Thoracic aorta (tissue), 2 donors: ENCODE results near the gene RDH13. TPM values are rescaled to one million over a fixed set of nuclear protein-coding genes. Genes with fewer than 3 reads are reported as not detected.

Experiments used
- ATAC-seq: fragments of 150-250 bp; one replicate; pipeline ENCODE4 v1.8.0; 2017; ENCODE audit warnings: low read depth; ENCODE audit not compliant: insufficient number of reproducible peaks, low FRiP score
- DNase-seq: peaks from one replicate; pipeline ENCODE4 v3.0.0-alpha.2; 2020; ENCODE audit warnings: low spot score
- H3K27ac ChIP-seq, 2 donors: fragments of 200-600 bp; sonication (generic); 1 replicate in 1 of 2; 2 replicates in 1 of 2; pipeline ENCODE4 v1.5.1; 2016; ENCODE audit warnings: mild to moderate bottlenecking in 2 of 2, moderate library complexity in 2 of 2
- H3K27me3 ChIP-seq: fragments of 200-600 bp; sonication (generic); replicated peaks from 2 replicates; pipeline ENCODE4 v1.6.0; 2016; ENCODE audit warnings: mild to moderate bottlenecking; ENCODE audit not compliant: insufficient read depth
- H3K36me3 ChIP-seq: fragments of 200-600 bp; sonication (generic); one replicate; pipeline ENCODE4 v1.5.1; 2016
- H3K4me1 ChIP-seq, 2 donors: fragments of 200-600 bp; sonication (generic); 1 replicate in 1 of 2; 2 replicates in 1 of 2; pipeline versions ENCODE4 v1.5.1 to v1.6.0; 2016; ENCODE audit warnings: low read depth in 2 of 2, mild to moderate bottlenecking in 1 of 2; ENCODE audit not compliant: control insufficient read depth in 1 of 2
- H3K4me3 ChIP-seq: fragments of 200-600 bp; sonication (generic); 2 replicates; pipeline ENCODE4 v1.5.1; 2016; ENCODE audit warnings: mild to moderate bottlenecking
- H3K9me3 ChIP-seq: fragments of 200-600 bp; sonication (generic); 2 replicates; pipeline ENCODE4 v1.5.1; 2016
- total RNA-seq, 2 donors: library from RNA; depleted of rRNA; stranded (reverse); fragments of >200 nt; gene quantifications; one replicate each; pipeline versions ENCODE4 v1.1.0 to v1.2.3, GENCODE V29; 2016
- TF ChIP-seq, protein P1 (sequence below): fragments of 200-600 bp; sonication (generic); IDR thresholded peaks from one replicate; pipeline ENCODE4 v1.5.1; 2019; ENCODE audit warnings: antibody characterized with exemption

RDH13 gene
- total RNA-seq, 2 donors from 2014 or later, result 22.2 to 23.6 TPM

DNA sequence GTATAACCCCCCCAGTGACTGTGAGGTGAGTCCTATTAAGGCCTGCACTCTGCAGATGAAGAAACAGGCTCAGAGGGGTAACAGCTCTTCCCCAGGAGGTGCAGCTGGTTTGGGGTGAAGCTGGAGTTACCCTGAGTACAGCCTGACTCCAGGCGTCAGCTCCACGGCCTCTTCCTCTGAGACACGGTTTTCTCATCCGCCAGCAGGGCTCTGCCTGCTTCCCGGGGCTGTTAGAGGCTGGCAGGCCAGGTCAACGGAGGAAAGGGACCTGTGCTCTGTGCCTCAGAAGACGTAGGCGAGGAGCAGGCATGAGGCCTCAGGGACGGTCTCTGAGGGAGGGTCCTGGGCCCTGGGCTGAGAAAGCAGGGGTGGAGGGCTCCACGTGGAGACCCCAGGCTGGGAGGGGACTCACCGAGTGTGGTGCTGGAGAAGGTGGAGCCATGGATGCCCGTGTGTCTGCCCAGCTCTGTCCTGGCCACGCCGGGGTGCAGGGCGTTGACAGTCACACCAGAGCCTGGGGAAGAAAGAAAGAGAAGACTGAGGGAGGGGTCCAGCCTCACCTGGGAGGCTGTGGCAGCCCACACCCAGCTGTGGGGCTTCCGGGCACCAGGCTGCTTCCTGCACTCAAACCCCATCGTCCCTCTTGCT lies 15.8 kb downstream of the RDH13 start:
- no peak overlapping the region for H3K4me3 ChIP-seq
- no peaks in the 10 kb centered on the region for H3K27me3 ChIP-seq
- no peak for DNase-seq
- no peaks in the 10 kb centered on the region for H3K4me1 ChIP-seq
- no peak overlapping the region for H3K27ac ChIP-seq
- TF ChIP-seq, protein P1, sequence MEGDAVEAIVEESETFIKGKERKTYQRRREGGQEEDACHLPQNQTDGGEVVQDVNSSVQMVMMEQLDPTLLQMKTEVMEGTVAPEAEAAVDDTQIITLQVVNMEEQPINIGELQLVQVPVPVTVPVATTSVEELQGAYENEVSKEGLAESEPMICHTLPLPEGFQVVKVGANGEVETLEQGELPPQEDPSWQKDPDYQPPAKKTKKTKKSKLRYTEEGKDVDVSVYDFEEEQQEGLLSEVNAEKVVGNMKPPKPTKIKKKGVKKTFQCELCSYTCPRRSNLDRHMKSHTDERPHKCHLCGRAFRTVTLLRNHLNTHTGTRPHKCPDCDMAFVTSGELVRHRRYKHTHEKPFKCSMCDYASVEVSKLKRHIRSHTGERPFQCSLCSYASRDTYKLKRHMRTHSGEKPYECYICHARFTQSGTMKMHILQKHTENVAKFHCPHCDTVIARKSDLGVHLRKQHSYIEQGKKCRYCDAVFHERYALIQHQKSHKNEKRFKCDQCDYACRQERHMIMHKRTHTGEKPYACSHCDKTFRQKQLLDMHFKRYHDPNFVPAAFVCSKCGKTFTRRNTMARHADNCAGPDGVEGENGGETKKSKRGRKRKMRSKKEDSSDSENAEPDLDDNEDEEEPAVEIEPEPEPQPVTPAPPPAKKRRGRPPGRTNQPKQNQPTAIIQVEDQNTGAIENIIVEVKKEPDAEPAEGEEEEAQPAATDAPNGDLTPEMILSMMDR, result no peak
- no peak for ATAC-seq
- no peaks in the 10 kb centered on the region for H3K9me3 ChIP-seq
- H3K36me3 ChIP-seq, result peaks cover 46% of the 10 kb centered on the region

DNA sequence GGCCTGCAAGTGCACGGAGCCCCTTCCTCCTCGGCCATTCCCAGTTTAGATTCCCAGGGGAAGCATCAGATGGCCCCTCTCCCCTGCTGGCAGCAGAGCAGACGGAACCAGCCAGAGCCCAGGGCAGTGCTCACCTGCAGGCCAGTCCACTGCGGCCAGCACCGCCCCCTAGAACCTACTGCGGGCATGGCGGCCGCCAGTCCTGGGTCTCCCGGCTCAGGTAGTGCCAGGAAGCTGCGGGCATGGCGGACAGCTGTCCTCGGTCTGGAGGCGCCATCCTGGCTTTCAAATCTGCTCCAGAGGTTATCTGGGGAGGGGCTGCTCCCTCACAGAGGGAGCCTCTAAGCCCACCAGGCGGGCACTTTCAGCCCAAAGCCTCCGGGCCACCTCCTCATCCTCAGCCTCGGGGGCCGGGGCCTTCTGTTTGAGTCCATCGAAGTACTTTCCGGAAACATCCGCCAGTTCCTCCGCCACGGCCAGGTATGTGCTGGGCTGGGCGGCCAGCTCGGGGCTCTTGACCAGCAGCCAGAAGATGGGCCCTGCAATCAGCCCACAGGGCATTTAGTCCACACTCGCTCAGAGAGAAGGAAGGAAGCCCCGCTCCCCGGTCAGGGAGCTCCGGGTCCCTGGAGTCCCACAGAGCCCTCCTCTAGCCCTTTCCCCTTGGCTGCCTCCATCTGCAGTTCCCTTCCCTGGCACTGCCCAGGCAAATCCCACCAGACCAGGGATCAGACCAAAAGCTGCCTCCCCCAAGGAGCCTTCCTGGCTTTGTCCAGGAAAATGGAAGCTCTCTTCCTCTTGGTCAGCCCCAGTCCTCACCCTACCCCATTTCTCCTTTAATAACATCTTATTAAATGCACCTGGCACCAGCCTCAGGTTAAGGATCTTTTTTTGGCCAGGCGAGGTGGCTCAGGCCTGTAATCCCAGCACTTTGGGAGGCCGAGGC lies 17.9 kb downstream of the RDH13 start:
- ATAC-seq, result no peak
- Histone ChIP-seq H3K27me3 (no peaks in the 10 kb centered on the region), H3K36me3 (peaks cover 40% of the 10 kb centered on the region), H3K4me1 (no peaks in the 10 kb centered on the region), H3K9me3 (no peaks in the 10 kb centered on the region), H3K4me3 (no peak overlapping the region), H3K27ac (no peak overlapping the region)
- DNase-seq, result no peak
- TF ChIP-seq, protein P1, result no peak

DNA sequence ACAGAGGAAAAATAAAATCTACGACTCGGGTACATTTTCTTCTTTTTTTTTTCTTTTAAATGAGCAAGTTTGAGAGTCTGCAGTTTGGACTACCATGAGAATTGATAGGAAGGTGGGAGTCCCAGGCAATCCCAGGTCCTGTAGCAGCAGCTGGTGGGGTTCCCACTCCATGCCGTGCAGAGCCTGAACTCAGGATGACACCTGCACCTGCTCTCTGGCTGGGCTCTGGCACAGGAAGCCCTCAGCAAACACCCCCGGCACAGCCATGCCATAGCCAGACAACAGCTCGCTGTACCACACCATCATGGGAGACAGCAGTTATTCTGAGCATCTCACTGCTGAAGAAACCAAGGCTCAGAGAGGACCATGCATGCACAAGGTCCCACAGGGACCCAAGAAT lies 18.7 kb downstream of the RDH13 start:
- TF ChIP-seq, protein P1, result no peak
- ATAC-seq (no peak), DNase-seq (no peak)
- Histone ChIP-seq H3K9me3 (no peaks in the 10 kb centered on the region), H3K4me3 (no peak overlapping the region), H3K27ac (no peak overlapping the region), H3K36me3 (peaks cover 40% of the 10 kb centered on the region), H3K4me1 (no peaks in the 10 kb centered on the region), H3K27me3 (no peaks in the 10 kb centered on the region)

DNA sequence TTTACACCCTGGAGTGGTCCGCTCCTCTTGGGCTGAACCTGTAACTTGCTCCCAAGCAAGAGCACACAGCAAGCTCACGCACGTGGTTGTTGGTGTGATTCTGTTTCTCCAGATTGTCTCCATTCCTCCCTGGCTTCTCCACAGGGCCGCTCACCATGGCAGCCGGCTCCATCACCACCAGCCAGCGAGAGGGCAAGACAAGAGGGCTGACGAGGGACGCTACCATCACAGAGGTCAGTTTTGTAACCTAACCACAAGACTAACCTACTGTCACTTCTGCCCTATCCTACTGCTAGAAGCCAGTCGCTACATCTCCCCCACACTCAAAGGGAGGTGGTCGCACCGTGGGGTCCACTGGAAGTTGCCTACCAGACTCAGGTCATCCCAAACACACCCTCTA lies 20.3 kb downstream of the RDH13 start:
- no peaks in the 10 kb centered on the region for H3K9me3 ChIP-seq
- H3K4me1 ChIP-seq, result no peaks in the 10 kb centered on the region
- peaks cover 33% of the 10 kb centered on the region for H3K36me3 ChIP-seq
- no peak for ATAC-seq
- TF ChIP-seq, protein P1, result no peak
- H3K27me3 ChIP-seq, result no peaks in the 10 kb centered on the region
- no peak overlapping the region for H3K27ac ChIP-seq
- no peak overlapping the region for H3K4me3 ChIP-seq
- no peak for DNase-seq

DNA sequence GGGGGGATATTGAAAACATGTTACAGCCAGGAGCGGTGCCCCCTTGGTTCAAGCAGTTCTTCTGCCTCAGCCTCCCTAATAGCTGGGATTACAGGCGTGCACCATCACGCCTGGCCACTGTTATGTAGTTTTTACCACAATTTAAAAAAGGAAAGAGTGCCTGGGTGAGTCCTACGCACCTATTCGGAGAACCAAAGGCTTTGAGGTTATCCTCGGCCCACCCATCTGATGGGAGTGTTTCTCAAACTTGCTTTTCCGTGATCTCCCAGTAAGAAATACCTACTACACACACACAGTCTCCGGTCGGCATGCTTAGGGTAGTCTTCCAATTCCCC lies 20.6 kb downstream of the RDH13 start:
- Histone ChIP-seq H3K4me3 (no peak overlapping the region), H3K27ac (no peak overlapping the region), H3K9me3 (no peaks in the 10 kb centered on the region), H3K36me3 (peaks cover 29% of the 10 kb centered on the region), H3K4me1 (no peaks in the 10 kb centered on the region), H3K27me3 (no peaks in the 10 kb centered on the region)
- TF ChIP-seq, protein P1, result no peak
- DNase-seq, result no peak
- no peak for ATAC-seq
